OCI-LY1 (cell line): ENCODE measurements around the gene ZDHHC4.

Experiments used
- EZH2 ChIP-seq: fragments of 200-600 bp; sonication (generic), shearing (Covaris generic); IDR thresholded peaks from 2 replicates; pipeline ENCODE4 v1.8.0; 2017; ENCODE audit warnings: borderline replicate concordance, mixed run types, mild to moderate bottlenecking, antibody characterized with exemption, low read length, moderate library complexity, mixed read lengths
- TF ChIP-seq, protein P1 (sequence below): fragments of 200-600 bp; sonication (generic), shearing (Covaris generic); IDR thresholded peaks from 2 replicates; pipeline ENCODE4 v1.5.1; 2017; ENCODE audit warnings: mild to moderate bottlenecking, antibody characterized with exemption, low read length, moderate library complexity, mixed read lengths

DNA sequence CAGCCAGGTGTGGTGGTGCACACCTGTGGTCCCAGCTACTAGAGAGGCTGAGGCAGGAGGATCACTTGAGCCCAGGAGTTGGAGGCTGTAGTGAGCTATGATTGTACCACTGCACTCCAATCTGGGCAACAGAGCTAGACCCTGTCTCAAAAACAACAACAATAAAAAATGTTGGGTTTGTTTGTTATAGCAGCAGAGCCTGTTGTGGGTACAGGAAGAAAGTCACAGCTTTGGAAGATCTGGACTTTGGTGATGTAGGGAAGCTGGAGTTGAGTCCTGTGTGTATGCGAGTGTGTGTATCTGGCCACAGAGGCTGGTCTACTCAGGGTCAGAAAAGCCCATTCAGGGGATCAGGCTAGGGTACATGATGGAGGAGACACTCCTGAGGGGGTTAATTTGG is 29.9 kb upstream of the ZDHHC4 start:
- TF ChIP-seq, protein P1, sequence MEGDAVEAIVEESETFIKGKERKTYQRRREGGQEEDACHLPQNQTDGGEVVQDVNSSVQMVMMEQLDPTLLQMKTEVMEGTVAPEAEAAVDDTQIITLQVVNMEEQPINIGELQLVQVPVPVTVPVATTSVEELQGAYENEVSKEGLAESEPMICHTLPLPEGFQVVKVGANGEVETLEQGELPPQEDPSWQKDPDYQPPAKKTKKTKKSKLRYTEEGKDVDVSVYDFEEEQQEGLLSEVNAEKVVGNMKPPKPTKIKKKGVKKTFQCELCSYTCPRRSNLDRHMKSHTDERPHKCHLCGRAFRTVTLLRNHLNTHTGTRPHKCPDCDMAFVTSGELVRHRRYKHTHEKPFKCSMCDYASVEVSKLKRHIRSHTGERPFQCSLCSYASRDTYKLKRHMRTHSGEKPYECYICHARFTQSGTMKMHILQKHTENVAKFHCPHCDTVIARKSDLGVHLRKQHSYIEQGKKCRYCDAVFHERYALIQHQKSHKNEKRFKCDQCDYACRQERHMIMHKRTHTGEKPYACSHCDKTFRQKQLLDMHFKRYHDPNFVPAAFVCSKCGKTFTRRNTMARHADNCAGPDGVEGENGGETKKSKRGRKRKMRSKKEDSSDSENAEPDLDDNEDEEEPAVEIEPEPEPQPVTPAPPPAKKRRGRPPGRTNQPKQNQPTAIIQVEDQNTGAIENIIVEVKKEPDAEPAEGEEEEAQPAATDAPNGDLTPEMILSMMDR: no peak
- no peak for TF ChIP-seq EZH2
